BLaER1 (cell line): ENCODE data around the gene TNS3.

ENCODE experiments used
- H3K27ac ChIP-seq: shearing (Covaris generic); formaldehyde crosslinking; 2 replicates; pipeline ENCODE4 v1.8.1; 2022
- H3K27me3 ChIP-seq: shearing (Covaris generic); formaldehyde crosslinking; 2 replicates; pipeline ENCODE4 v1.8.1; 2022
- H3K36me3 ChIP-seq: shearing (Covaris generic); formaldehyde crosslinking; 2 replicates; pipeline ENCODE4 v1.8.1; 2022
- H3K4me1 ChIP-seq: shearing (Covaris generic); formaldehyde crosslinking; 2 replicates; pipeline ENCODE4 v1.8.1; 2022
- H3K4me2 ChIP-seq: shearing (Covaris generic); formaldehyde crosslinking; 2 replicates; pipeline ENCODE4 v1.8.1; 2022
- H3K4me3 ChIP-seq: shearing (Covaris generic); formaldehyde crosslinking; 2 replicates; pipeline ENCODE4 v1.8.1; 2022
- H3K9ac ChIP-seq: shearing (Covaris generic); formaldehyde crosslinking; 2 replicates; pipeline ENCODE4 v1.8.1; 2022
- H3K9me3 ChIP-seq: shearing (Covaris generic); formaldehyde crosslinking; 2 replicates; pipeline ENCODE4 v1.8.1; 2022
- H4K20me1 ChIP-seq: shearing (Covaris generic); formaldehyde crosslinking; 2 replicates; pipeline ENCODE4 v1.8.1; 2022
- Cebpa-rat ChIP-seq: shearing (Covaris generic); IDR thresholded peaks from 2 replicates; pipeline ENCODE4 v1.8.1; 2022

Gene TNS3

DNA sequence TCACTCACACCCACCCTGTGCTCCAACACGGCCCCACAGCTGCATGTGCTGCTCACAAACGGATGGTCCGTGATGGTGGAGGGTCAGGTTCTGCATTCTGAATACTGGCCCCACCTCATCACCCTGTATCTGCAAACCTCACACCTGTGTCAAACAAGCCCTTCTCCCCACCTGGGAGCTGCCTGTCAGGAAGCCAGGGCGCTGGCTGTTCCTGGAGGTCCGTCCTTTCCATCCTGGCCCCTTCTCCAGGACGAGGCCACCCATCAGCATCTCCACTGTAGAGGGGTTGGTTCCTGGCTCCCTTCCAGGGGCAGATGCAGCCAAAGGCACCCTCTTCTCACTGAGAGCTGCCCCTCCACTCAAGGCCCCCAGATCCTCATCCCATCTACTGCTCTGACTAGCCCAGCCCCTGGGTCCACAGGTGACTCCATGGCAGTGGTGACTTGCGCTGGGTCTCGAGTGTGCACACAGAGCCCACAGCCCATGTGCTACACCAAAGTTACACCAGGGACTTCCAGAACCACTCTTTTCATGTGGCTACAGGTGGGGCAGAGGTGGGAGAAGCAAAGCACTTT, 229.4 kb downstream of the TNS3 start:
- Histone ChIP-seq H3K4me3 (no peak overlapping the region), H3K27ac (no peak overlapping the region), H3K9ac (no peak overlapping the region), H3K4me2 (no peak overlapping the region), H3K27me3 (no peaks in the 10 kb centered on the region), H3K36me3 (0 out of 2 replicates have a peak, but pooled peaks cover 6% of the 10 kb centered on the region), H3K4me1 (peaks cover 31% of the 10 kb centered on the region), H4K20me1 (peaks cover 52% of the 10 kb centered on the region), H3K9me3 (no peaks in the 10 kb centered on the region)
- no peak for TF ChIP-seq Cebpa-rat

DNA sequence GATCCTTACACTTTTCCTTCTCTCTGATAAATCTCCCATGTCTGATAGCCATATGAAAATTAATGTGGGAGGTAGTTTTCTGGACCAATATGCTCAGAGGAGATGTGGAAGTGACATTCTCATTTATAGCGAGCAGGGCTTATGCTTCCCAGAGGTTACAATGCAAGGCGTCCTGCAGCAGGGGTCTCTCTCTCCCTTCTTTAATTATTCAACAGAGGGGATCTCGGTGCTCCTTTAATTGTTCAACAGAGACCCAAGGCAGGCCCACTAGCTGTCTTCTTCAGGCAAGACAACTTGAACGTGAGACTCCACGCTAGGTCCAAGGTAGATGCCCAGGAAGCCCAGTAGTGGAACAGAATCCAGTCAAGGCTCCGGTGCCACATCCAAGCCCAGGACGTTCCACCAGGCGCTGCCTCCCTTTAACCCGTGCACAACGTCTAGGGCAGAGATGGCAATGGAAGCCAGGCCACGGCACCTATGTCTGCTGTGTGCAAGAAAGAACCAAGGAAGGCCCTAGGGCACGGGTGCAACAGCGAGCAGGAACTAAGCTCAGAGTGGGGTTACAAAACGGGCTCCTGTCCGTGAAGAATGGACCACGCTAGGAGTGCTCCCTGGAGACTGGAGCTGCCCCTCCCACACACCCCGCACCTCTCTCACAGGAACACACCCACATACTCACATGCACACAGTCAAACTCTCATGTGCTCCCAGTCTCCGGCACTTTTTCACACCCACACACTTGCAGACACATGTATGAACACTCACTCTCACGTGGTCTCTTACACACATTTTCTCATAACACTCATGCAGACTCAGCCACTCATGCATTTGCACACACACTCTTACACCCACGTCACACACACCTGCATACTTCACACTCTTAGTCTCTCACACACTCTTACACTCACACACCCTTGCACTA, 230.4 kb downstream of the TNS3 start:
- Histone ChIP-seq H3K4me1 (peaks cover 34% of the 10 kb centered on the region), H3K27me3 (no peaks in the 10 kb centered on the region), H4K20me1 (peaks cover 55% of the 10 kb centered on the region), H3K36me3 (0 out of 2 replicates have a peak, but pooled peaks cover 6% of the 10 kb centered on the region), H3K27ac (no peak overlapping the region), H3K9ac (no peak overlapping the region), H3K4me2 (no peak overlapping the region), H3K4me3 (no peak overlapping the region), H3K9me3 (no peaks in the 10 kb centered on the region)
- no peak for TF ChIP-seq Cebpa-rat

DNA sequence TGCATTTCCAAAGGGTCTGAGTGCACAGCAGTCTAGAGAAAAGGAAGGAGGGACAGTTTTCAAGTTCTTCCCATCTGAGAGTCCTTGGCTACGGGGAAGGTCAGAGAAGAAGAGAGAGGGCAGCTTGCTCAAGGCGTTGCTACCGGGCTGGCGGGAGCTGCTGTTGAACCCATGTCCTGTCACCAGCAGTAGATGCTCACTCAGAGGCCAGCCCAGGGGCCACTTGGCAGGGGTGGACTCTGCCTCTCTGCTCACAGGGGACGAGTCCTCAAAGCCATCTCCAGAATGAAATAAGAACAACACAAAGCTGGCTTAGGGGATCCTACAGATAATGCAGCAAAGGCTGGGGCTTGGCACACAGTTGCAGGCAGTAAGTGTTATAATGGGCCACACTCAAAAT, 231.5 kb downstream of the TNS3 start:
- no peaks in the 10 kb centered on the region for H3K27me3 ChIP-seq
- peak overlapping the region; percentile 60 for H3K4me2 ChIP-seq
- no peak for TF ChIP-seq Cebpa-rat
- peaks cover 50% of the 10 kb centered on the region for H4K20me1 ChIP-seq
- H3K9me3 ChIP-seq = no peaks in the 10 kb centered on the region
- peaks cover 34% of the 10 kb centered on the region for H3K4me1 ChIP-seq
- H3K27ac ChIP-seq = peak overlapping the region; percentile 10; the same call in 1 of the 2 replicates
- no peak overlapping the region for H3K9ac ChIP-seq
- no peak overlapping the region for H3K4me3 ChIP-seq
- H3K36me3 ChIP-seq = peaks cover 13% of the 10 kb centered on the region; the same call in 1 of the 2 replicates

DNA sequence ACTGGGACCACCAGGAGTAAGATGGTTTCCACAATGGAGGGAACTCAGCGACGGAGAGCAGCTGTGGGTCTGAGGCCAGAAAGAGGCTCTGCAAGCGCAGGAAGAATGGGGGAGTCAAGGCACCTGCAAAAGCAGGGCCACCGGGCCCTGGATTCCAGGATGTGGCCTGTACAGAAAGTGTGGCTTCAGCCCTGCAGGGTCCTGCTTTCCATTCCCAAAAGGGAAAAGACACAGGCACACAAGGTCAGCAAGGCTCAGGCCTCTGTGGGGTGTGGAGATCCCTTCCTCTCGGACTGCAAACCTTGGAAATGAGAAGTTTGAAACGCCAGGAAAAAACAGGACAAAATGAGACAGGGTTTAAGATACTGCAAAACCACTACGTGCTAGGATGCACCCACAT, 232.5 kb downstream of the TNS3 start:
- Histone ChIP-seq H4K20me1 (peaks cover 39% of the 10 kb centered on the region), H3K36me3 (peaks cover 14% of the 10 kb centered on the region), H3K9ac (no peak overlapping the region), H3K4me1 (peaks cover 34% of the 10 kb centered on the region), H3K27me3 (no peaks in the 10 kb centered on the region), H3K9me3 (no peaks in the 10 kb centered on the region), H3K4me3 (no peak overlapping the region), H3K4me2 (peak overlapping the region; percentile 60), H3K27ac (no peak overlapping the region; the same call in 1 of the 2 replicates)
- TF ChIP-seq Cebpa-rat = no peak

DNA sequence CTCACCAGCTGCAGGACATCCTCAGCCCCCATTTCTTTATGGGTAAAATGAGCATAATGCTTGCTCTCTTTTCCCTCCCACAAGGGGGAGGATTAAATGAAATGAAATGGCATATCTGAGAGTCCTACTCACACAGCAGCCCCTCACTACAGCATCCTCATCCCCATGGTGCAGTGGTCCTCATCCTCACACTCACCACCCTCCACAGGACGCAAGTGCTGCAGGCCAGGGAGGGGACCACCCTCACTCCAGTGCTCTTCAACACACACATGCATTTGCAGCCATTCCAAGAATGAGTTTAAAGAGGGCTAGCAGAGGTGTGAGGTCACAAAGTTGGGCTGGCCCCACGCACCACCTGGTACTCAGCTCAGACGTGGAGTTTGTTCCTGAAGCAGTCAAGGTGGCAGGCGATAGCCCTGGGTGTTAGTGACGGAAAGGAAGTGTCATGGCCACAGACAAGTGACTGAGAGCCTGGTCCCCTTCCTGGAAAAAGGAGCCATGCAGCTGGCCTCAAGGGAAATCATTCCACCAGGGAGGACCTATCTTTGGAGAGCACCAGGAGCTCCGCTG, 234.0 kb downstream of the TNS3 start:
- H3K4me2 ChIP-seq = peak overlapping the region; percentile 60
- no peaks in the 10 kb centered on the region for H3K27me3 ChIP-seq
- peaks cover 25% of the 10 kb centered on the region for H3K36me3 ChIP-seq
- H3K27ac ChIP-seq = no peak overlapping the region
- H3K9me3 ChIP-seq = no peaks in the 10 kb centered on the region
- H4K20me1 ChIP-seq = peaks cover 38% of the 10 kb centered on the region
- peaks cover 34% of the 10 kb centered on the region for H3K4me1 ChIP-seq
- no peak overlapping the region for H3K4me3 ChIP-seq
- H3K9ac ChIP-seq = no peak overlapping the region
- no peak for TF ChIP-seq Cebpa-rat

DNA sequence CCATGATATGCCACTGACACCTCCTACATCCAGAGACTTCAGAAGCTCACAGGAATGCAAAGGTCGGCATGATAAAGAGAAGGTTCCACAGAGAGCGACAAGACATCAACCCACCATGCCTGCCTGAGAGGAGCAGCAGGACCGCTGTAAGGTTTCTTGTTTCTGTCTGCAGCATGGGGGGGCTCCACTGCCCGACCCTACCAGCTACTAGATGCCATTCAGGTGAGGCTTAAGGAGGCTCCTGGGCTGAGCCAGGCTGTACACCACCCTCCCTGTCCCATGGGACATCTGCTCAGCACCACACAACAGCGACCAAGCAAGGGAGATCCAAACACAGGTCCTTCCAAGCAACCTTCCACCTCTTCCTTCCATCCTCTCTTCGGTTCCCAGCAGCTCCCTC, 234.6 kb downstream of the TNS3 start:
- Histone ChIP-seq H3K27me3 (no peaks in the 10 kb centered on the region), H3K4me3 (no peak overlapping the region), H3K9ac (no peak overlapping the region), H3K9me3 (no peaks in the 10 kb centered on the region), H3K4me1 (peaks cover 37% of the 10 kb centered on the region), H4K20me1 (peaks cover 33% of the 10 kb centered on the region), H3K4me2 (peak overlapping the region; percentile 60), H3K27ac (no peak overlapping the region), H3K36me3 (peaks cover 30% of the 10 kb centered on the region)
- TF ChIP-seq Cebpa-rat = no peak

DNA sequence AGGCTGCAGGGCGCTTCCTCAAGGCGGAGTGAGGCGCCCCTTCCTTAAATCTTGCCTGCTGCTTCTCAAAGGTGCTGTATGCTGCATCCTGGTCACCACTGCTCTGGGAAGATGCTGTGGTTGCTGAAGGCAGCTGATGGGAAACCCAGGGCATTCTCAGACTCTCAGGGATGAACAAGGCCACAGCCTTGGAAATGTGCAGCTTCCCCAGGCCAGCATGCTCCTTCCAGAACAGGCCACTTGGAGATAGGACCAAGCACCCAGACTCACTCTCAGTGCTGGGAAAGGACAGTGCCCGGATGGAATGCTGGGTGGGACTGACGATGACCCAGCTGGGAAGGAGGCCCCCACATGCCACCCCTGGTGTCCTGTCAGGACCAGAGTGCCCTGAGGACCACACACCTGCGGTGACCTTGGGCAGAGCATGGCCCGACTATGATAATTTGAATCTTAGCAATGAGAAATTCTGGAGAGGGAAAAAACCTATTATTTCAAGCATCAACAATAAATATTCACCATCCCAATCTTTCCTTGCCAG, 235.5 kb downstream of the TNS3 start:
- TF ChIP-seq Cebpa-rat = no peak
- Histone ChIP-seq H4K20me1 (peaks cover 26% of the 10 kb centered on the region; the same call in 1 of the 2 replicates), H3K36me3 (peaks cover 31% of the 10 kb centered on the region)

DNA sequence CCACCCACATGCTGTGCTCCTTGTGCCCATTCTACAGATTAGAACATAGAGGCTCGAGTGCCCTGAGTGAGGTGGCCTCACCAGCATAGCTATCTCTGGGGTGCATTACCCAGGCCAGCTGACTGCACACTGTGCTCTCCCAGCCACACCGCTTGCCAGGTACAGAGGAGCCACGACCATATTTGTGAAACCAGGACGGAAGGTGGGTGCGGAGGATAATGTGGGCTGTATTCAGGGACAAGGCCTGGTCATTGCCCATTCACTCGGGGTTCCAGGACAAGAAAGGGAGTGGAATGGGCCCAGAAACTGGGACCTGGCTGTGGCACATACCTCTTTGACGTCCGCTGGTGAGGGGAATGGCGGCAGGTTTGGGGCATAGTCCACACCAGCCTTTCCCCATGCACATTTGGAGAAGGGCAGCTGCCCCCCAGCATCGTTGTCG, 236.0 kb downstream of the TNS3 start:
- no peak overlapping the region for H3K9ac ChIP-seq
- no peak overlapping the region for H3K27ac ChIP-seq
- H3K27me3 ChIP-seq = no peaks in the 10 kb centered on the region
- peaks cover 31% of the 10 kb centered on the region for H3K36me3 ChIP-seq
- peaks cover 46% of the 10 kb centered on the region for H3K4me1 ChIP-seq
- TF ChIP-seq Cebpa-rat = no peak
- peaks cover 22% of the 10 kb centered on the region; the same call in 1 of the 2 replicates for H4K20me1 ChIP-seq
- no peak overlapping the region for H3K4me2 ChIP-seq
- H3K4me3 ChIP-seq = no peak overlapping the region
- no peaks in the 10 kb centered on the region for H3K9me3 ChIP-seq

More for the DNA sequence above, 235.5 kb downstream of the TNS3 start:
- Histone ChIP-seq H3K4me3 (no peak overlapping the region), H3K27me3 (no peaks in the 10 kb centered on the region), H3K4me2 (no peak overlapping the region), H3K9ac (no peak overlapping the region), H3K9me3 (no peaks in the 10 kb centered on the region), H3K27ac (no peak overlapping the region), H3K4me1 (peaks cover 43% of the 10 kb centered on the region)

DNA sequence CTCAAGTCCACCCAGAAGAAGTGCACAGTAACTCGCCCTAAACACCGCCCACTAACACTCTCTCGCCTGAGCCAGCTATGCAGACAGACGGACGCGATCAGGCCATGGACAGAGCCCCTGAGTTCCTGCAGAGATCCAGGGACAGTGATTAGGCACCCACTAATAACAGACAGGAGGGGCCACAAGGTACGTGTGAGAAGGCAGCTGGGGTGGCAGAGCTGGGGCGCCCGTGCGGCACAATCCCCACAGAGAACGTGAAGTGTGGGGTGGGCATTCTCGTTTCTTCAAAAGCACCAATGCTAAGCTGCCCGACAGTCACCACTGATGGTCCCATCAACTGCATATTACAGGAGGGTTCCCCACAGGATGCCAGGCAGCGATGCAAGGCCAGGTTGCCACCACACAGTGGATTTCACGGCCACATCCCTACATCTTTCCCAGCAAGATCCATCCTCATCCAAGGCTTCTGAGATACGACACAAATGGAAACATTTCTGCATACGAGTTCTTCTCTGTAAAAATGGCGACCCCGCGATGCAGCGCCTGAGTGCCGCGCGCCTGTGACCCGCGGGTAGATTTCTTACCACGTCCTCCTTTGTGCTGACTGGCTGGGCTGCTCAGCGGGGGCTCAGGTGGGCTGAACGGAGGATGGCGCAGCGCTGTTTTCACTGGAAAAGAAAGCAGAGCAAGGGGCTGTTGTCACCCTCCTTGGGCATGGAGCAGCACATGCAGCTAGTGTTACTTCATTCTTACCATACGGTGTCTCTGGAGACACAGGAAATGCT, 237.5 kb downstream of the TNS3 start:
- Histone ChIP-seq H3K4me3 (no peak overlapping the region), H3K9me3 (no peaks in the 10 kb centered on the region), H4K20me1 (peaks cover 8% of the 10 kb centered on the region; the same call in 1 of the 2 replicates), H3K4me1 (peaks cover 40% of the 10 kb centered on the region), H3K36me3 (peaks cover 31% of the 10 kb centered on the region), H3K27me3 (no peaks in the 10 kb centered on the region), H3K4me2 (no peak overlapping the region), H3K27ac (no peak overlapping the region), H3K9ac (no peak overlapping the region)
- TF ChIP-seq Cebpa-rat = no peak
